ENCODE data around the gene R3HDM2. TPM values are rescaled to one million over a fixed set of nuclear protein-coding genes. Genes with fewer than 3 reads are reported as not detected.

R3HDM2 gene
- total RNA-seq, 2 experiments from 2014 or later: 70.2 to 71.5 TPM

- Mint-ChIP-seq H3K27ac (peak overlapping the region; percentile 80), H3K27me3 (peaks cover 27% of the 10 kb centered on the region), H3K4me1 (peaks cover 72% of the 10 kb centered on the region)
Observed at GRCh38 chr12:57229046-57229633, 201.7 kb downstream of the R3HDM2 start.

DNA sequence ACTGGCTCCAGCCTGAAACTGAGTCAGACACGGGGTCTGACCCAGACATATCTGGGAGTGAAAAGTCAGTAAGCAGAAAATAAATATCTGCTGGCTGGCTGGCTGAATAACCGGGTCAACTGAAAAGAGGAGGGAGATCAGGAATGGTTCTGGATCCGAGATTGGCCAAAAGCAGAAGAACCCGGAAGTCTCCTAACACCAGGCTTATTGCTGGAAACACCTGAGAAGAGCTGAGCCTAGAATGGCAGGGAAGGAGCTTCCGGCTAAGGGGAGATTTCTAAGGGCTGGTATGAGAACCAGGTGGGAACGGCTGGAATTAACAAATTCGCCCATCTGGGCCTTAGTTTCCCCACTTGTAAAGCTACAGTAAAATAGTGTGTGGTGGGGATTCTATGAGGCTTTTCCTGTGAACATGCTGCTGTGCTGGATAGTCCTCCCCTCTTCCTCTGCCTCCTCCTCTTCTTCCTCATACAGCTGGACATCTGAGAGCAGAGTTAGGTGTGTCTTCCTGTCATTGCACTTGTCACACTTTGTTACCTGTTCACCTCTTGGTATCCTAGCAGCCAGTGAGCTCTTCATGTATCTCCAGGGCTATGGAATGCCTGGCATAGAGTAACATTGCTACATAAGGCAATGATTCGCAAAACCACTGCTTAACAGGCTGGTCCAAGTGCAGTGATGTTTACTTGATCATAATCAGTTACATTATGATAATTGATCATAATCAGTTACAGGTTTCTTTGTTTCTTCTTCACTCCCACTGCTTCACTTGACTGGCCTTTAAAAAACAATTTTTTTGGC, 203.3 kb downstream of the R3HDM2 start:
- Mint-ChIP-seq H3K36me3 (ENCODE audit: low read depth) (peaks cover 30% of the 10 kb centered on the region), H3K4me3 (no peak overlapping the region), H3K27me3 (peaks cover 39% of the 10 kb centered on the region), H3K9me3 (no peaks in the 10 kb centered on the region), H3K27ac (no peak overlapping the region), H3K4me1 (peaks cover 73% of the 10 kb centered on the region)
- POLR2A ChIA-PET: interaction anchor here (1.7 to 4.3 kb wide), 3 partner anchors 10 to 15 kb away, joined by 6 to 34 read pairs (median 11); partner anchors contain the start of gene NXPH4
- DNase-seq: no peak
- CTCF ChIA-PET: interaction anchor here (0.5 to 7.3 kb wide), 6 partner anchors 10 to 103 kb away, joined by 3 to 110 read pairs (median 10); a partner anchor contains a TSS

More at GRCh38 chr12:57229046-57229633, 201.7 kb downstream of the R3HDM2 start:
- Mint-ChIP-seq H3K9me3 (no peaks in the 10 kb centered on the region), H3K36me3 (ENCODE audit: low read depth) (peaks cover 45% of the 10 kb centered on the region), H3K4me3 (peak overlapping the region; percentile 94)
- ChIA-PET POLR2A (interaction anchor here (1.1 to 3.5 kb wide), 10 partner anchors 10 to 593 kb away, joined by 3 to 51 read pairs (median 8); partner anchors contain the start of genes CDK4, NEMP1 and STAT6), CTCF (interaction anchor here (0.7 to 7.3 kb wide), 15 partner anchors 11 to 245 kb away, joined by 3 to 146 read pairs (median 4); partner anchors contain the start of gene GLI1)
- peak; percentile 34 for DNase-seq

DNA sequence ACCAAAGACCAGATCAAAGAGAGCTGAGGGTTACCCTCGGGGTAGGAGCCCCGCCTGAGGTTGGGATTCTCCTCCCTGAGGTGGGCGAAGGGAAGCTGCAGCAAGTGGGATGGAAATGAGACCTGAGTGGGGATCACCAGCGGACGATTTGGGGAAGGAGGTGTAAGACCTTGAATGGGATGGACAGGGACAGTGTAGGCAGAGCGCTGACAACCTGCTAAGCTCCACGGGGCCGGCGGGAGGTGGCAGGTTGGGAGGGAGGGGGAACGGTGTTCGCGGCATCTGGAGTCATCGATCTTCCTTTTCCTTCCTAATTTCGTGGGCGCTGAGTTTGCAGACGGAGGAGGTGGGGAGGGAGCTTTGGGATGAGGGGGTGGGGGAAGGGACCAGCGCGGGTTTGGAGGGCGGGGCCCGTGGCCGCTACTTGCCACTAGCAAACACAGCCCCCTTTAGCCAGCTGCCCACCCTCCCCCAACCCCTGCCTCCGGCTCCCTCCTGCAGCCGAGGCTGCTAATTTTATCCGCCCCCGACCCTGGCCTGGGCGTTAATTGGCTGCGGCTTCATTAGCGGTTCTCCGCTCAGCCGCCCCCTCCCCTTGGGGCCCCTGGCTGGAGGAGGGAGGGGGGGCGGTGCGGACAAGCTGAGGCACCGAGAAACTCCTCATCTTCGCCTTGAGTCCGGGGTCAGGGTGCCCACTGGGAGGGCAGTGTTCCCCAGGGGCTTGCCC, 204.1 kb downstream of the R3HDM2 start:
- ChIA-PET CTCF (interaction anchor here (0.5 to 7.3 kb wide), 6 partner anchors 13 to 115 kb away, joined by 3 to 110 read pairs (median 10); partner anchors contain the start of gene STAT6), POLR2A (interaction anchor here (1.7 to 4.3 kb wide), 3 partner anchors 9 to 16 kb away, joined by 6 to 34 read pairs (median 11); partner anchors contain the start of gene NXPH4)
- peaks cover 66% of the 10 kb centered on the region for H3K4me1 Mint-ChIP-seq
- peaks cover 46% of the 10 kb centered on the region for H3K27me3 Mint-ChIP-seq
- no peak for DNase-seq
- no peak overlapping the region for H3K27ac Mint-ChIP-seq
- H3K36me3 Mint-ChIP-seq (ENCODE audit: low read depth): peaks cover 22% of the 10 kb centered on the region
- no peak overlapping the region for H3K4me3 Mint-ChIP-seq
- no peaks in the 10 kb centered on the region for H3K9me3 Mint-ChIP-seq

DNA sequence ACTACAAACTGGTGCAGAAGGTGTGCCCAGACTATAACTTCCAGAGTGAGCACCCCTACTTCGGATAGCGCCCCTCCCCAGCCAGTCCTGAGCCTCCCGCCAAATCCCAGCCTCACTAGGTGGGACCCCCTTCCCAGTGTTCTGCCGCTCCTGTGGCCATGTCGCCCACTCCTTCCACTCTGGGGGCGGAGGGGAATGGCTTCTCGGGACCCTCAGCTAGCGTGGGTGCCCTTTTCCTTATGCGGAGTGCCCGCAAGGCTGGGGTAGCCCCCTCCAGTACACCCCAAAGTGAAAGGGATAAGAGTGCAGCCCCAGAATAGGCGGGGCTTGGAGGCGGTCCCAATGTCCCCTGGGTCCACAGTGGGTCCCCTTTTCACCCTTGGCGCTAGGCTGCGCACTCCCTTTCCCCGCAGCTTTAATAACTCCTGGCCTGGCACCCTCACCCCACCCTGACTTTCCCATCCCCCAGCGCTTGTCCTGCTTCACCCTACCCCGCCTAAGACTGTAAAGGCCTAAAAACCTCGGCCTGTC, 205.1 kb downstream of the R3HDM2 start:
- peak overlapping the region; percentile 50 for H3K4me3 Mint-ChIP-seq
- peaks cover 15% of the 10 kb centered on the region for H3K36me3 Mint-ChIP-seq (ENCODE audit: low read depth)
- no peaks in the 10 kb centered on the region for H3K9me3 Mint-ChIP-seq
- CTCF ChIA-PET: interaction anchor here (1.1 to 7.3 kb wide), 5 partner anchors 12 to 233 kb away, joined by 3 to 110 read pairs (median 16); partner anchors contain the start of gene STAT6
- POLR2A ChIA-PET: interaction anchor here (0.6 to 4.3 kb wide), 5 partner anchors 10 to 17 kb away, joined by 3 to 34 read pairs (median 5); no protein-coding TSS in a partner anchor
- no peak for DNase-seq
- H3K27me3 Mint-ChIP-seq: peaks cover 56% of the 10 kb centered on the region
- peaks cover 62% of the 10 kb centered on the region for H3K4me1 Mint-ChIP-seq
- H3K27ac Mint-ChIP-seq: no peak overlapping the region

DNA sequence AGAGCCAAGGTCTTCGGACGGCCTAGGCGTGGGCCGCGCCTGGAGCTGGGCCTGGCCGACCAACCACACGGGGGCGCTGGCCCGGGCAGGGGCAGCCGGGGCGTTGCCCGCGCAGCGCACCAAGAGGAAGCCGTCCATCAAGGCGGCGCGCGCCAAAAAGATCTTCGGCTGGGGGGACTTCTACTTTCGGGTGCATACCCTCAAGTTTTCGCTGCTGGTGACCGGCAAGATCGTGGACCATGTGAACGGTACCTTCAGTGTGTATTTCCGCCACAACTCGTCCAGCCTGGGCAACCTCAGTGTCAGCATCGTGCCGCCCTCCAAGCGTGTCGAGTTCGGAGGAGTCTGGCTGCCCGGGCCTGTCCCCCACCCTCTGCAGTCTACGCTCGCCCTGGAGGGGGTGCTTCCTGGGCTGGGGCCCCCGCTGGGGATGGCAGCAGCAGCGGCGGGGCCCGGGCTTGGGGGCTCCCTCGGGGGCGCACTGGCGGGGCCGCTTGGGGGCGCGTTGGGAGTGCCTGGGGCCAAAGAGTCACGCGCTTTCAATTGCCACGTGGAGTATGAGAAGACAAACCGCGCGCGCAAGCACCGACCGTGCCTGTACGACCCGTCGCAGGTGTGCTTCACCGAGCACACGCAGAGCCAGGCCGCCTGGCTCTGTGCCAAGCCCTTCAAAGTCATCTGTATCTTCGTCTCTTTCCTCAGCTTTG, 205.7 kb downstream of the R3HDM2 start:
- peaks cover 9% of the 10 kb centered on the region for H3K36me3 Mint-ChIP-seq (ENCODE audit: low read depth)
- ChIA-PET POLR2A (interaction anchor here (0.9 to 4.3 kb wide), 4 partner anchors 9 to 18 kb away, joined by 4 to 34 read pairs (median 4); no protein-coding TSS in a partner anchor), CTCF (interaction anchor here (0.5 to 7.3 kb wide), 7 partner anchors 11 to 234 kb away, joined by 4 to 110 read pairs (median 16); a partner anchor contains a TSS)
- peaks cover 57% of the 10 kb centered on the region for H3K4me1 Mint-ChIP-seq
- H3K4me3 Mint-ChIP-seq: peak overlapping the region; percentile 53
- no peak overlapping the region for H3K27ac Mint-ChIP-seq
- peaks cover 59% of the 10 kb centered on the region for H3K27me3 Mint-ChIP-seq
- H3K9me3 Mint-ChIP-seq: no peaks in the 10 kb centered on the region
- DNase-seq: peak; percentile 74

DNA sequence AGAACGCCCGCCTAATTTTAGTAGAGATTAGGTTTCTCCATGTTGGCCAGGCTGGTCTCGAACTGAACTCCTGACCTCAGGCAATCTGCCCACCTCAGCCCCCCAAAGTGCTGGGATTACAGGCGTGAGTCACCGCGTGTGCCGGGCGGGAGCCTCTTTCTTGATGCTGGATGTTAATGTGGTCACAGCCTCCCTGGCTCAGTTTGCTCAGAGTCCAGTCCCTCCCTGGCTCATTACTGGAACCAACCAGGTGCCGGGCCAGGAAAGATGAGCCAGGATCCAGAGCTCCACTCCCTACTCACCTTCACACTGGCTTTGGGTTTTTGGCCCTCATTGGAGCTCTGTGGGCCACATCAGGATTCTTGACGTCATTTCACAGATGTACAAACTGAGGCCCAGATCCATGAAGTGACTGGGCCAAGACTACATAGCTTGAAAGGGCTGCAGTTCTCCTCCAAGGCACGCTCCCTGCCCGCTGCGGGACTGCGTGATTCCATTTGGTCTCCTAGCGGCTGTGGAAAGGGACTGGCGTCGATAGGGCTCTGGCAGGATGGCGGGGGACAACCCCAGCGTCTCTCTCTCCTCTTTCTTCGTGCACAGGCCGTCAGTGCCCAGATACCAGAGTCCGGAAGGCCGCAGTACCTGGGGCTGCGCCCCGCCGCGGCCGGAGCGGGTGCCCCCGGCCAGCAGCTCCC, 206.4 kb downstream of the R3HDM2 start:
- peaks cover 50% of the 10 kb centered on the region for H3K4me1 Mint-ChIP-seq
- H3K27me3 Mint-ChIP-seq: peaks cover 64% of the 10 kb centered on the region
- H3K9me3 Mint-ChIP-seq: no peaks in the 10 kb centered on the region
- peaks cover 3% of the 10 kb centered on the region for H3K36me3 Mint-ChIP-seq (ENCODE audit: low read depth)
- ChIA-PET CTCF (interaction anchor here (0.5 to 7.3 kb wide), 5 partner anchors 10 to 235 kb away, joined by 4 to 110 read pairs (median 5); a partner anchor contains a TSS), POLR2A (interaction anchor here (0.9 to 4.3 kb wide), 4 partner anchors 9 to 18 kb away, joined by 4 to 34 read pairs (median 4); no protein-coding TSS in a partner anchor)
- no peak for DNase-seq
- H3K27ac Mint-ChIP-seq: no peak overlapping the region
- H3K4me3 Mint-ChIP-seq: no peak overlapping the region

DNA sequence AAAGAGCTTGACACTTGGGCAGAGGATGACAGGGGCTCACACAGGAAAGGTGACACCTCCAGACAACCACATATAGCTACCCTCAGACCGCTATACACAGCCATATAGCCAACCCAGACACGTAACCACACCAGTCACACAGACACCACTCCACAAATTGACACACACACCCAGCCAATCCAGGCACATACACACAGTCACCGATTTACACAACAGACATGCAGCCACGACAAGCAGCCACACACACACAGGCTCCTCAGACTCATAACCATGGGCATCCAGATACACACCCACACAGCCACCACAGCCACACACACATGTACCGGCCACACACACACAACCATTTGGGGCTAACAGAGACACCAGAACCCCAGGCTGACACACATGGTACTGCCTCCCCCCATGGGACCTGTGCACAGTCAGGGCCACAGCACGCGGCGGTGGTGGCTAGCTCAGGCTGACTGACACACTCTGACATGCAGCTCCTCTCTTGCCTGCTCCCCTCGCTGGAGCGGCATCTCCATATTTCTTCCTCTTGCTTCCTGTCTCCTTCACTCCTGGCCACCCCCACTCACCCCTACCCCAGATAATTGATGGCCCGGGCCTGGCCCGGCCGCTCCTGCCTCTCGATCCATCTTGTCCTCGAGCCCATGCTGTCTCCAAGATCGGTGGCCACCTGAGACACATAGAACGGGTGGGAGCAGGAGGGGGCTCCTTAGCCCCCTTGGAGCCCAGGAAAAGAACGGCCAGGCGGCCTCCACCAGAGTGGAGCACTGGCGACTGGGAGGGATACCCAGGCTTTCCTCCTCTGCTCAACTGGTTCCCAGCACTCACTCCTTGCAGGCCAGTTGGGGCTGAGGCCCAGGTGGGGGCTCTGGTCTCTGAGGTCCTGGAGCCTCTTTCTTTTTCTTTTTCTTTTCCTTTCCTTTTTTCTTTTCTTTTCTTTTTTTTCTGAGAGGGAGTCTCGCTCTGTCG, 207.4 kb downstream of the R3HDM2 start:
- Mint-ChIP-seq H3K27ac (peak overlapping the region; percentile 31), H3K9me3 (no peaks in the 10 kb centered on the region), H3K4me3 (peak overlapping the region; percentile 5), H3K36me3 (ENCODE audit: low read depth) (peaks cover 3% of the 10 kb centered on the region), H3K4me1 (peaks cover 42% of the 10 kb centered on the region), H3K27me3 (peaks cover 74% of the 10 kb centered on the region)
- ChIA-PET CTCF (interaction anchor here (1.0 to 7.3 kb wide), 4 partner anchors 9 to 229 kb away, joined by 3 to 110 read pairs (median 44); a partner anchor contains a TSS), POLR2A (interaction anchor here (0.9 to 4.3 kb wide), 5 partner anchors 9 to 19 kb away, joined by 4 to 34 read pairs (median 6); no protein-coding TSS in a partner anchor)
- DNase-seq: peak; percentile 45

- Mint-ChIP-seq H3K4me3 (no peak overlapping the region), H3K36me3 (ENCODE audit: low read depth) (peaks cover 3% of the 10 kb centered on the region), H3K27ac (no peak overlapping the region), H3K27me3 (peaks cover 81% of the 10 kb centered on the region), H3K9me3 (no peaks in the 10 kb centered on the region), H3K4me1 (peaks cover 42% of the 10 kb centered on the region)
- ChIA-PET POLR2A (interaction anchor here (1.5 to 1.9 kb wide), 2 partner anchors 10 to 16 kb away, joined by 6 read pairs; no protein-coding TSS in a partner anchor), CTCF (interaction anchor here (1.0 to 4.3 kb wide), 3 partner anchors 9 to 230 kb away, joined by 3 to 80 read pairs (median 7); a partner anchor contains a TSS)
- no peak for DNase-seq
Observed at GRCh38 chr12:57222286-57223190, 208.3 kb downstream of the R3HDM2 start.

DNA sequence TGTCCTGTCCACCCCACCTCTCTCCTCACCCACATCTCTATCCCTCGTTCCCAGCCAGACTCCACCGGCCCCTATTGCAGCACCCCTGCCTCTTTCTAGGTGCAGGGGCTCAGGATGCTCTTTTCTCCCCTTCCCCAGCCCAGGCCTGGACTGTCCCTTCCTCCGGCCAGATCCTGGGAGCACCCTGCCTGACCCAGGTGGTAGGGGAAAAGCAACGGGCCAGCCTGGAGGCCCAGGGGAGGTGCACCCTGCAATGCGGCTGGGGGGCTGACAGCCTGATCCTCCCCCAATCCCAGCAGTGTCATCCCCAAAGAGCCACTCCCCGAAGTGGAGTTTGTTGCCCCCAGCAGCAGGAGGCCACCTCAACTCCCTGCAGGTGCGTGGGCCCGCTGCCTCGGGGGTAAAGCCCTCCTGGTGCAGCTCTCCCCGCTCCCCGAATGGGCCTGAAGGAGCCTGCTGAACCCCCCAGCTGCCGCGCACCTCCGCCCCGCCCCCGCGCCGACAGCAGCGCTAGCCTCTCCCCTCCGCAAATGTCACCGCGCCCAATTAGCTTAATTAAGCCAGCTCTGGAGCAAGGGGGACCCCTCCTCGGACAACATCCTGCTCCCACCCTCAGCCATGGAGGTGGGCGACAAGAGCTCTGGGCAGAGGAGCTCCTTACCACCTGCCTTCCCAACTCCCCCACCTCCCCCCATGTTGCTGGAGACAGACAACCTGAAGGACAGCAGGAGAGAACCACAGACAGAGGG, 209.5 kb downstream of the R3HDM2 start:
- POLR2A ChIA-PET: no interaction called here
- CTCF ChIA-PET: interaction anchor here (4.3 kb wide), 1 partner anchor 19 kb away, joined by 80 read pairs; a partner anchor contains a TSS
- DNase-seq: no peak
- Mint-ChIP-seq H3K36me3 (ENCODE audit: low read depth) (peaks cover 3% of the 10 kb centered on the region), H3K27me3 (peaks cover 78% of the 10 kb centered on the region), H3K9me3 (no peaks in the 10 kb centered on the region), H3K4me3 (no peak overlapping the region), H3K4me1 (peaks cover 39% of the 10 kb centered on the region), H3K27ac (no peak overlapping the region)
